Muscle of leg (tissue), 11 donors: ENCODE measurements around the gene EIF4G3. TPM values are rescaled to one million over a fixed set of nuclear protein-coding genes. Genes with fewer than 3 reads are reported as not detected.
"Not testable (repeated sequence)": the region's sequence is repeated elsewhere in the genome, so short reads cannot be mapped to it uniquely, and the experiment has no call there.

Experiments used
- DNase-seq: peaks from one replicate; pipeline ENCODE4 v3.0.0; 2013
- H3K27ac ChIP-seq: one replicate; pipeline ENCODE4 v1.5.1; 2013; ENCODE audit warnings: mild to moderate bottlenecking, low read length, control low read depth
- H3K27me3 ChIP-seq: one replicate; pipeline ENCODE4 v1.6.1; 2013; ENCODE audit warnings: low read length; ENCODE audit not compliant: control insufficient read depth, insufficient read depth
- H3K36me3 ChIP-seq: one replicate; pipeline ENCODE4 v1.6.1; 2013; ENCODE audit warnings: low read length; ENCODE audit not compliant: control insufficient read depth, insufficient read depth
- H3K4me1 ChIP-seq: one replicate; pipeline ENCODE4 v1.6.1; 2013; ENCODE audit warnings: low read length; ENCODE audit not compliant: control insufficient read depth, insufficient read depth
- H3K4me3 ChIP-seq: one replicate; pipeline ENCODE4 v1.5.1; 2013; ENCODE audit warnings: low read length, control low read depth
- H3K9me3 ChIP-seq: replicated peaks from 2 replicates; pipeline ENCODE4 v1.6.1; 2013; ENCODE audit warnings: low read depth, low read length; ENCODE audit not compliant: control insufficient read depth
- WGBS: methylation state at CpG from one replicate; pipeline ENCODE4 v1.1.5; 2013; ENCODE audit warnings: missing lambda C conversion rate; ENCODE audit not compliant: insufficient coverage; 5-methylcytosine and 5-hydroxymethylcytosine counted together
- polyA plus RNA-seq, 8 donors: library from polyadenylated mRNA; unstranded; fragments of 120-200 nt; gene quantifications; one replicate each; pipeline versions ENCODE4 v1.2.1 to v1.2.3, GENCODE V29; 2013; ENCODE audit warnings: inconsistent platforms in 1 of 8, low replicate concordance in 1 of 8; ENCODE audit not compliant: insufficient read length in 8 of 8, insufficient read depth in 1 of 8
- total RNA-seq: library from RNA; stranded (reverse); fragments of 120-200 nt; gene quantifications from one replicate; pipeline ENCODE4 v1.2.4, GENCODE V29; 2013

EIF4G3 gene
- total and polyA plus RNA-seq, 9 donors = 23.4 to 42.0 (median 34.0) TPM

DNA sequence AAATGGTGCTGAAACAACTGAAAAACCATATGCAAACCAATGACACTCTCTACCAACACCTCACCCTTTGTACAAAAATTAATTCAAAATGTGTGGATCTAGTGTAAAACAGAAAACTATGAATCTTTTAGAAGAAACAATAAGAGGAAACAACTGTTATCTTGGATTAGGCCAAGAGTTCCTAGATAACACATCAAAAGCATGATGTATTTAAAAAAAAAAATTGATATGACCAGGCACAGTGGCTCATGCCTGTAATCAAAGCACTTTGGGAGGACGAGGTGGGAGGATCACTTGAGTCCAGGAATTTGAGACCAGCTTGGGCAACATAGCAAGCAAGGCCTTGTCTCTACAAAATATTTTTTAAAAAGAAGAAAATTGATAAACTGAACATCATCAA lies 79.0 kb downstream of the EIF4G3 start:
- no peaks in the 10 kb centered on the region for H3K4me1 ChIP-seq
- DNase-seq = no peak
- 60% methylated on average over 1 of the region's 1 CpG for WGBS
- no peak overlapping the region for H3K4me3 ChIP-seq
- peaks cover 6% of the 10 kb centered on the region for H3K36me3 ChIP-seq
- H3K27ac ChIP-seq = no peak overlapping the region
- H3K27me3 ChIP-seq = no peaks in the 10 kb centered on the region
- H3K9me3 ChIP-seq = no peaks in the 10 kb centered on the region

DNA sequence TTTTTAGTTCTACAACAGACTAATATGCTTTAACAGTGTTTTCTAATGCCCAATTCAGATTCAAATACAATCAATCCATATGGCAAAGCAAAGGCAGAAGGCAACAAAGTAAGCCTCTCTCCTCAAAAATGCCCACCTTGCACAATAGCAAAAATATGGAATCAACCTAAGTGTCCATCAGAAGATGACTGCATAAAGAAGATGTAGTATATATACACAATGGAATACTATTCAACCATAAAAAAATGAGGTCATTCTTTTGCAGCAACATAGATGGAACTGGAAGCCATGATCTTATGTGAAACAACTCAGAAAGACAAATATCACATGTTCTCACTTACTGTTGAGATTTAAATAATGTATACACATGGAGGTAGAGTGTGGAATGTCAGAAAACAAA lies 80.7 kb downstream of the EIF4G3 start:
- Histone ChIP-seq H3K9me3 (no peaks in the 10 kb centered on the region), H3K4me1 (no peaks in the 10 kb centered on the region), H3K36me3 (peaks cover 6% of the 10 kb centered on the region), H3K27me3 (no peaks in the 10 kb centered on the region), H3K4me3 (no peak overlapping the region), H3K27ac (no peak overlapping the region)
- DNase-seq = no peak

DNA sequence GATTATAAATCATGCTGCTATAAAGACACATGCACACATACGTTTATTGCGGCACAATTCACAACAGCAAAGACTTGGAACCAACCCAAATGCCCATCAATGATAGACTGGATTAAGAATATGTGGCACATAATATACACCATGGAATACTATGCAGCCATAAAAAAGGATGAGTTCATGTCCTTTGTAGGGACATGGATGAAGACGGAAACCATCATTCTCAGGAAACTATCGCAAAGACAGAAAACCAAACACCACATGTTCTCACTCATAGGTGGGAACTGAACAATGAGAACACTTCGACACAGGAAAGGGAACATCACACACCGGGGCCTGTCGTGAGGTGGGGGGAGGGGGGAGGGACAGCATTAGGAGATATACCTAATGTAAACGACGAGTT lies 82.4 kb downstream of the EIF4G3 start:
- H3K4me3 ChIP-seq, H3K4me1 ChIP-seq, DNase-seq, H3K36me3 ChIP-seq, H3K9me3 ChIP-seq, H3K27ac ChIP-seq, H3K27me3 ChIP-seq: not testable (repeated sequence)
- WGBS = no CpG with 5 or more reads among the region's 9 CpGs

DNA sequence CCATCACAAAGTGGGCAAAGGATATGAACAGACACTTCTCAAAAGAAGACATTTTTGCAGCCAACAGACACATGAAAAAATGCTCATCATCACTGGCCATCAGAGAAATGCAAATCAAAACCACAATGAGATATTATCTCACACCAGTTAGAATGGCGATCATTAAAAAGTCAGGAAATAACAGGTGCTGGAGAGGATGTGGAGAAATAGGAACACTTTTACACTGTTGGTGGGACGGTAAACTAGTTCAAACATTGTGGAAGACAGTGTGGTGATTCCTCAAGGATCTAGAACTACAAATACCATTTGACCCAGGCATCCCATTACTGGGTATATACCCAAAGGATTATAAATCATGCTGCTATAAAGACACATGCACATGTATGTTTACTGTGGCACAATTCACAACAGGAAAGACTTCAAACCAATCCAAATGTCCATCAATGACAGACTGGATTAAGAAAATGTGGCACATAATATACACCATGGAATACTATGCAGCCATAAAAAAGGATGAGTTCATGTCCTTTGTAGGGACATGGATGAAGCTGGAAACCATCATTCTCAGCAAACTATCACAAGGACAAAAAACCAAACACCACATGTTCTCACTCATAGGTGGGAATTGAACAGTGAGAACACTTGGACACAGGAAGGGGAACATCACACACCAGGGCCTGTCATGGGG lies 83.3 kb downstream of the EIF4G3 start:
- H3K27ac ChIP-seq, DNase-seq, H3K4me1 ChIP-seq, H3K4me3 ChIP-seq, H3K36me3 ChIP-seq, H3K9me3 ChIP-seq, H3K27me3 ChIP-seq: not testable (repeated sequence)
- no CpG with 5 or more reads among the region's 2 CpGs for WGBS

DNA sequence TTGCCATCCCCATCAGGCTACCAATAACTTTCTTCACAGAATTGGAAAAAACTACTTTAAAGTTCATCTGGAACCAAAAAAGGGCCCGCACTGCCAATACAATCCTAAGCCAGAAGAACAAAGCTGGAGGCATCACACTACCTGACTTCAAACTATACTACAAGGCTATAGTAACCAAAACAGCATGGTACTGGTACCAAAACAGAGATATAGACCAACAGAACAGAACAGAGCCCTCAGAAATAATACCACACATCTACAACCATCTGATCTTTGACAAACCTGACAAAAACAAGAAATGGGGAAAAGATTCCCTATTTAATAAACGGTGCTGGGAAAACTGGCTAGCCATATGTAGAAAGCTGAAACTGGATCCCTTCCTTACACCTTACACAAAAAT lies 84.2 kb downstream of the EIF4G3 start:
- not testable (repeated sequence) for H3K27me3 ChIP-seq, H3K4me1 ChIP-seq, DNase-seq, H3K36me3 ChIP-seq, H3K9me3 ChIP-seq, H3K27ac ChIP-seq, H3K4me3 ChIP-seq
- WGBS = no CpG with 5 or more reads among the region's 2 CpGs

DNA sequence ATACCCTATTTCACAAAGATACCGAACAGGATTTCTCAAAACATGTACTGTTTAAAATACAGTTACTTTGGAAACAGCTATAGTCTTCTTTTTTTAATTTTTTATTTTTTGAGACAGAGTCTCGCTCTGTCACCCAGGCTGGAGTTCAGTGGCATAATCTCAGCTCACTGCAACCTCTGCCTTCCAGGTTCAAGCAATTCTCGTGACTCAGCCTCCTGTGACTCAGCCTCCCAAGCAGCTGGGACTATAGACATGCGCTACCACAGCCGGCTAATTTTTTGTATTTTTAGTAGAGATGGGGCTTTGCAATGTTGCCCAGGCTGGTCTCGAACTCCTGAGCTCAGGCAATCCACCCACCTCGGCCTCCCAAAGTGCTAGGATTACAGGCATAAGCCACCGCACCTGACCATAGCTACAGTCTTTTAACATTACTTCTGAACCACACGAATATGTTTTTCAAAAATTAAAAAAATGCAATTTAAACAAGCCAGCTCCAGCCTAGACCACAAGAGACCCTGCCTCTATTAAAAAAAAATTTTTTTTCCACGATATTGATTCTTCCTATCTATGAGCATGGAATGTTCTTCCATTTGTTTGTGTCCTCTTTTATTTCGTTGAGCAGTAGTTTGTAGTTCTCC lies 85.5 kb downstream of the EIF4G3 start:
- not testable (repeated sequence) for H3K36me3 ChIP-seq
- WGBS = 71% methylated on average over 6 of the region's 11 CpGs

DNA sequence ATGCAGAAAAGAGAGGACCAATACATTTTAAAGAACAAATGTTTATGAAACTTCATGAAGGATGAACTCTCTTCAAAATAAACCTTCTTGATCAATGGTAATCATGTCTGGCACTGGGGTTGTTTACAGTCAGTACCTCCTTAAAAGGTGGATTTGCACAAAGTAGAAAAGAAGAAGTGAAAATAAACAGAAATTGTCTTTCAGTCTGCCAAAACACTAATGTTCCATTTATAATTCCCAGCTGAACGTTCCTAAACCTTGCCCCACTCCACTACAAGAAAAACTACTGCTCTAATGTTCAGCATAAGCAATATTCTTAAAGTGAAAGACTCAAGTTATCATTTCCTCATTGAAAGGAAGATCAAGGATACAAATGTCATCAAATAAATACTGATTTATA lies 86.2 kb downstream of the EIF4G3 start:
- Histone ChIP-seq H3K27ac (no peak overlapping the region), H3K9me3 (no peaks in the 10 kb centered on the region), H3K36me3 (peaks cover 11% of the 10 kb centered on the region), H3K27me3 (no peaks in the 10 kb centered on the region), H3K4me1 (no peaks in the 10 kb centered on the region), H3K4me3 (no peak overlapping the region)
- peak; percentile 52 for DNase-seq
- WGBS = no CpG with 5 or more reads among the region's 1 CpG

More for the DNA sequence above, 85.5 kb downstream of the EIF4G3 start:
- H3K9me3 ChIP-seq, DNase-seq, H3K4me1 ChIP-seq, H3K27ac ChIP-seq, H3K4me3 ChIP-seq, H3K27me3 ChIP-seq: not testable (repeated sequence)

DNA sequence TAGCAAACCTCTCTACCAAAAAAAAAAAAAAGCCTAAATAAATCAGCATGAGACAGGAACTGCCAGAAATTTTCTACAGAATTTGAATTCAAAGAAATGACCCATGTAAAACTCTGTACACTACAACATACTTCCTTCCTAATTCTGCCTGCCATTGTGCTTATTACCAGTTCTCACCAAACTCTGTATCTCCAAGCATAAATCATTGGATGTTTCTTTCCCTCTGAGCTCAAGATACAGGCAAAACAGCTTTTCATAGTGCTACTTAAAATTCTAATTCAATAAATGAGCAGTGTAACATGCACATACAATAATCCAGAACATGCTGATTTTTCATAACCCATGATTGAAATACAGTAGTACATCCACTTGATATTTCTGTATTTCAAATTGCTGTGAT lies 87.0 kb downstream of the EIF4G3 start:
- H3K4me3 ChIP-seq = no peak overlapping the region
- H3K36me3 ChIP-seq = peaks cover 11% of the 10 kb centered on the region
- no peaks in the 10 kb centered on the region for H3K9me3 ChIP-seq
- no peaks in the 10 kb centered on the region for H3K4me1 ChIP-seq
- no peak overlapping the region for H3K27ac ChIP-seq
- no peak for DNase-seq
- H3K27me3 ChIP-seq = no peaks in the 10 kb centered on the region

DNA sequence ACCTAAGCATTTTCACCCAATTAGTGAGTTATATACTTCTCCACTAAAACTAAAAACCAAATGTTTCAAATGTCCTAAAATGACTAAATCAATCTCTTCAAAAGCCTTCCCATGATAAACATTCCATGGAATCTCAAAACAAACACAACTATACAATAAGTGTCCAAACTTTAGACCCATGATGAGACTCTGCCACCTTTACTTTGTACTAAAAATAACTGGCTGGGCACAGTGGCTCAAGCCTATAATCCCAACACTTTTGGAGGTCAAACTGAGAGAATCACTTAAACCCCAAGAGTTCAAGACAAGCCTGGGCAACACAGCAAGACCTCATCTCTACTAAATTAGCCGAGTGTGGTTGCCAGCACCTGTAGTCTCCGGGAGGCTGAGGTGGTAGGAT lies 87.4 kb downstream of the EIF4G3 start:
- DNase-seq = no peak
- peaks cover 11% of the 10 kb centered on the region for H3K36me3 ChIP-seq
- no peak overlapping the region for H3K4me3 ChIP-seq
- no peak overlapping the region for H3K27ac ChIP-seq
- no peaks in the 10 kb centered on the region for H3K4me1 ChIP-seq
- no peaks in the 10 kb centered on the region for H3K9me3 ChIP-seq
- no CpG with 5 or more reads among the region's 2 CpGs for WGBS
- no peaks in the 10 kb centered on the region for H3K27me3 ChIP-seq

DNA sequence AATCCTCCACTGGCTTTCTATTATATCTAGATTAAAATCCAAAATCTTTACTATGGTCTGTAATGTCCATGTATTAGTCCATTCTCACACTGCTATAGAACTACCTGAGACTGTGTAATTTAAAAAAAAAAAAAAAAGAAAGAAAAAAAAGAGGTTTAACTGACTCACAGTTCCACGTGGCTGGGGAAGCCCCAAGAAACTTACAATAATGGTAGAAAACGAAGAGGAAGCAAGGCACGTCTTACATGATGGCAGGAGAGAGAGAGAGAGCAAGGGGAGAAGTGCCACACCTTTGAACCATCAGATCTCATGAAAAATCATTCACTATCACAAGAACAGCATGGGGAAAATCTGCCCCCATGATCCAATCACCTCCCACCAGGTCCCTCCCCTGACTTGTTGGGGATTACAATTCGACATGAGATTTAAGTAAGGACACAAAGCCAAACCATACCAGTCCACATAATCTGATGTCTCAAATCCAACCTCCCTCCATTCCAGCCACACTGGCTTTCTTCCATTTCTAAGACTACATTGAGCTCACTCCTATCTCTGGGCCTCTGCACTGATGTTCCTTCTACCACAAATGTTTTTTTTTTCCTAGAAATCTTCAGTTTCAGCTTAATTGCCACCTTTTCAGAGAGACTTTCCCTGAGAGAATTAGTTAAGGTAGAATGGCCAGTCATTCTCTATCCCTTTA lies 92.4 kb downstream of the EIF4G3 start:
- no peak overlapping the region for H3K4me3 ChIP-seq
- no peaks in the 10 kb centered on the region for H3K27me3 ChIP-seq
- H3K27ac ChIP-seq = no peak overlapping the region
- 78% methylated on average over 1 of the region's 4 CpGs for WGBS
- no peaks in the 10 kb centered on the region for H3K9me3 ChIP-seq
- H3K4me1 ChIP-seq = no peaks in the 10 kb centered on the region
- no peak for DNase-seq
- peaks cover 17% of the 10 kb centered on the region for H3K36me3 ChIP-seq
